IPS-20b (cell line): ENCODE results near the gene TRA2B.

ENCODE experiments used
- H3K27ac ChIP-seq: one replicate; pipeline ENCODE4 v1.5.1; 2013; ENCODE audit warnings: low read length
- H3K27me3 ChIP-seq: 2 replicates; pipeline ENCODE4 v1.6.1; 2013; ENCODE audit warnings: mild to moderate bottlenecking, low read length, inconsistent platforms; ENCODE audit not compliant: insufficient read depth
- H3K36me3 ChIP-seq: 2 replicates; pipeline ENCODE4 v1.6.1; 2013; ENCODE audit warnings: low read depth, mild to moderate bottlenecking, inconsistent platforms, low read length, moderate library complexity; ENCODE audit not compliant: insufficient read depth
- H3K4me1 ChIP-seq: 2 replicates; pipeline ENCODE4 v1.6.1; 2013; ENCODE audit warnings: mild to moderate bottlenecking, control low read depth, inconsistent platforms, low read length, moderate library complexity; ENCODE audit not compliant: insufficient read depth
- H3K4me3 ChIP-seq: 2 replicates; pipeline ENCODE4 v1.5.1; 2013; ENCODE audit warnings: mild to moderate bottlenecking, low read length, inconsistent platforms
- H3K9ac ChIP-seq: 2 replicates; pipeline ENCODE4 v1.6.1; 2013; ENCODE audit warnings: low read depth, mild to moderate bottlenecking, inconsistent platforms, low read length, moderate library complexity
- H3K9me3 ChIP-seq: 2 replicates; pipeline ENCODE4 v1.6.1; 2013; ENCODE audit warnings: mild to moderate bottlenecking, low read depth, low read length, inconsistent platforms; ENCODE audit not compliant: insufficient read depth

The TRA2B gene

GRCh38 chr3:185971579-185971978, 33.8 kb upstream of the TRA2B start:
- Histone ChIP-seq H3K9me3 (no peaks in the 10 kb centered on the region), H3K4me3 (no peak overlapping the region), H3K9ac (no peak overlapping the region), H3K36me3 (no peaks in the 10 kb centered on the region), H3K27ac (no peak overlapping the region), H3K27me3 (no peaks in the 10 kb centered on the region; the same call in 1 of the 2 replicates), H3K4me1 (no peaks in the 10 kb centered on the region)

GRCh38 chr3:185968168-185968567, 30.4 kb upstream of the TRA2B start:
- no peaks in the 10 kb centered on the region for H3K27me3 ChIP-seq
- no peaks in the 10 kb centered on the region for H3K9me3 ChIP-seq
- H3K27ac ChIP-seq: no peak overlapping the region
- H3K9ac ChIP-seq: no peak overlapping the region
- no peak overlapping the region for H3K4me3 ChIP-seq
- H3K36me3 ChIP-seq: no peaks in the 10 kb centered on the region
- H3K4me1 ChIP-seq: no peaks in the 10 kb centered on the region

GRCh38 chr3:185966655-185967054, 28.8 kb upstream of the TRA2B start:
- no peaks in the 10 kb centered on the region for H3K27me3 ChIP-seq
- H3K36me3 ChIP-seq: no peaks in the 10 kb centered on the region
- no peak overlapping the region for H3K27ac ChIP-seq
- H3K4me1 ChIP-seq: no peaks in the 10 kb centered on the region
- no peak overlapping the region for H3K9ac ChIP-seq
- H3K9me3 ChIP-seq: no peaks in the 10 kb centered on the region
- H3K4me3 ChIP-seq: no peak overlapping the region

GRCh38 chr3:185965496-185965895, 27.7 kb upstream of the TRA2B start:
- no peak overlapping the region for H3K27ac ChIP-seq
- no peaks in the 10 kb centered on the region for H3K27me3 ChIP-seq
- H3K9ac ChIP-seq: no peak overlapping the region
- no peaks in the 10 kb centered on the region for H3K36me3 ChIP-seq
- no peak overlapping the region for H3K4me3 ChIP-seq
- H3K9me3 ChIP-seq: no peaks in the 10 kb centered on the region
- H3K4me1 ChIP-seq: no peaks in the 10 kb centered on the region

GRCh38 chr3:185961675-185962232, 23.9 kb upstream of the TRA2B start:
- Histone ChIP-seq H3K4me1 (peaks cover 7% of the 10 kb centered on the region; the same call in 1 of the 2 replicates), H3K27ac (no peak overlapping the region), H3K9ac (no peak overlapping the region), H3K4me3 (no peak overlapping the region), H3K9me3 (no peaks in the 10 kb centered on the region), H3K36me3 (no peaks in the 10 kb centered on the region), H3K27me3 (no peaks in the 10 kb centered on the region)

GRCh38 chr3:185960522-185961288, 22.9 kb upstream of the TRA2B start:
- no peak overlapping the region for H3K4me3 ChIP-seq
- H3K4me1 ChIP-seq: peaks cover 7% of the 10 kb centered on the region; the same call in 1 of the 2 replicates
- no peaks in the 10 kb centered on the region for H3K36me3 ChIP-seq
- no peak overlapping the region for H3K27ac ChIP-seq
- H3K27me3 ChIP-seq: no peaks in the 10 kb centered on the region
- H3K9ac ChIP-seq: no peak overlapping the region
- H3K9me3 ChIP-seq: no peaks in the 10 kb centered on the region

GRCh38 chr3:185959609-185960521, 22.1 kb upstream of the TRA2B start:
- no peak overlapping the region for H3K27ac ChIP-seq

GRCh38 chr3:185958626-185959025, 20.8 kb upstream of the TRA2B start:
- Histone ChIP-seq H3K36me3 (no peaks in the 10 kb centered on the region), H3K4me3 (no peak overlapping the region), H3K9me3 (no peaks in the 10 kb centered on the region), H3K27ac (no peak overlapping the region), H3K4me1 (peaks cover 7% of the 10 kb centered on the region; the same call in 1 of the 2 replicates), H3K9ac (no peak overlapping the region), H3K27me3 (no peaks in the 10 kb centered on the region)

More at GRCh38 chr3:185959609-185960521, 22.1 kb upstream of the TRA2B start:
- Histone ChIP-seq H3K27me3 (no peaks in the 10 kb centered on the region), H3K9me3 (no peaks in the 10 kb centered on the region), H3K4me3 (no peak overlapping the region), H3K4me1 (peaks cover 7% of the 10 kb centered on the region; the same call in 1 of the 2 replicates), H3K9ac (no peak overlapping the region), H3K36me3 (no peaks in the 10 kb centered on the region)

GRCh38 chr3:185956244-185956643, 18.4 kb upstream of the TRA2B start:
- H3K4me3 ChIP-seq: no peak overlapping the region
- H3K9ac ChIP-seq: no peak overlapping the region
- H3K36me3 ChIP-seq: no peaks in the 10 kb centered on the region
- no peaks in the 10 kb centered on the region for H3K27me3 ChIP-seq
- no peak overlapping the region for H3K27ac ChIP-seq
- no peaks in the 10 kb centered on the region for H3K9me3 ChIP-seq
- peaks cover 7% of the 10 kb centered on the region; the same call in 1 of the 2 replicates for H3K4me1 ChIP-seq

GRCh38 chr3:185954366-185954723, 16.5 kb upstream of the TRA2B start:
- Histone ChIP-seq H3K9ac (no peak overlapping the region), H3K36me3 (no peaks in the 10 kb centered on the region), H3K4me1 (no peaks in the 10 kb centered on the region), H3K27me3 (no peaks in the 10 kb centered on the region), H3K9me3 (no peaks in the 10 kb centered on the region), H3K4me3 (no peak overlapping the region), H3K27ac (no peak overlapping the region)

- Histone ChIP-seq H3K4me3 (no peak overlapping the region), H3K36me3 (no peaks in the 10 kb centered on the region), H3K9me3 (no peaks in the 10 kb centered on the region), H3K9ac (no peak overlapping the region), H3K27me3 (no peaks in the 10 kb centered on the region), H3K27ac (no peak overlapping the region), H3K4me1 (no peaks in the 10 kb centered on the region)
These were observed 12.9 kb upstream of the TRA2B start for GRCh38 chr3:185950728-185951127.
